GM21367 (cell line): ENCODE measurements around the gene SBDS.
"Not testable (repeated sequence)": the region's sequence is repeated elsewhere in the genome, so short reads cannot be mapped to it uniquely, and the experiment has no call there.

Experiments
- ATAC-seq: cut with Tn5 transposase; IDR thresholded peaks from one replicate; pipeline ENCODE4 v1.9.1; 2021; ENCODE audit not compliant: unreplicated experiment

SBDS gene

GRCh38 chr7:66996444-66997191 lies 1.2 kb upstream of the SBDS start, which contains the start of gene TYW1:
Gene TYW1, plus strand, starts transcription at chr7:66996833. Its CDS starts 146 bp downstream, at chr7:66996979.
- peak; percentile 90 for ATAC-seq

- peak; percentile 33 for ATAC-seq
These were observed 716 bp downstream of the SBDS start for GRCh38 chr7:66994691-66995049.

- not testable (repeated sequence) for ATAC-seq
These were observed 1.3 kb downstream of the SBDS start for GRCh38 chr7:66994051-66994450.

GRCh38 chr7:66989552-66989951 lies 5.8 kb downstream of the SBDS start:
- not testable (repeated sequence) for ATAC-seq

GRCh38 chr7:66980336-66980735 lies 15.1 kb downstream of the SBDS start:
- not testable (repeated sequence) for ATAC-seq

GRCh38 chr7:66979013-66979412 lies 16.4 kb downstream of the SBDS start:
- ATAC-seq: not testable (repeated sequence)

GRCh38 chr7:66978312-66978711 lies 17.1 kb downstream of the SBDS start:
- ATAC-seq: not testable (repeated sequence)

- no peak for ATAC-seq
These were observed 20.3 kb downstream of the SBDS start for GRCh38 chr7:66974986-66975590.

- ATAC-seq: no peak
These were observed 25.1 kb downstream of the SBDS start for GRCh38 chr7:66970310-66970709.

GRCh38 chr7:66969001-66969400 lies 26.4 kb downstream of the SBDS start:
- ATAC-seq: not testable (repeated sequence)

GRCh38 chr7:66967029-66967428 lies 28.4 kb downstream of the SBDS start:
- no peak for ATAC-seq

GRCh38 chr7:66964411-66964810 lies 31.0 kb downstream of the SBDS start:
- ATAC-seq: no peak

GRCh38 chr7:66961096-66961495 lies 34.3 kb downstream of the SBDS start:
- no peak for ATAC-seq

GRCh38 chr7:66960192-66960591 lies 35.2 kb downstream of the SBDS start:
- no peak for ATAC-seq

- ATAC-seq: no peak
These were observed 36.6 kb downstream of the SBDS start for GRCh38 chr7:66958538-66959350.

GRCh38 chr7:66957595-66958290 lies 37.6 kb downstream of the SBDS start:
- no peak for ATAC-seq

GRCh38 chr7:66953044-66953427 lies 42.4 kb downstream of the SBDS start:
- ATAC-seq: no peak

- ATAC-seq: no peak
These were observed 42.9 kb downstream of the SBDS start for GRCh38 chr7:66952343-66953043.

- ATAC-seq: no peak
These were observed 44.6 kb downstream of the SBDS start for GRCh38 chr7:66950763-66951162.

- ATAC-seq: no peak
These were observed 45.1 kb downstream of the SBDS start for GRCh38 chr7:66950311-66950710.
